ENCODE measurements around the gene OTUD3.
"Not testable (repeated sequence)": the region's sequence is repeated elsewhere in the genome, so short reads cannot be mapped to it uniquely, and the experiment has no call there.

OTUD3 gene

DNA sequence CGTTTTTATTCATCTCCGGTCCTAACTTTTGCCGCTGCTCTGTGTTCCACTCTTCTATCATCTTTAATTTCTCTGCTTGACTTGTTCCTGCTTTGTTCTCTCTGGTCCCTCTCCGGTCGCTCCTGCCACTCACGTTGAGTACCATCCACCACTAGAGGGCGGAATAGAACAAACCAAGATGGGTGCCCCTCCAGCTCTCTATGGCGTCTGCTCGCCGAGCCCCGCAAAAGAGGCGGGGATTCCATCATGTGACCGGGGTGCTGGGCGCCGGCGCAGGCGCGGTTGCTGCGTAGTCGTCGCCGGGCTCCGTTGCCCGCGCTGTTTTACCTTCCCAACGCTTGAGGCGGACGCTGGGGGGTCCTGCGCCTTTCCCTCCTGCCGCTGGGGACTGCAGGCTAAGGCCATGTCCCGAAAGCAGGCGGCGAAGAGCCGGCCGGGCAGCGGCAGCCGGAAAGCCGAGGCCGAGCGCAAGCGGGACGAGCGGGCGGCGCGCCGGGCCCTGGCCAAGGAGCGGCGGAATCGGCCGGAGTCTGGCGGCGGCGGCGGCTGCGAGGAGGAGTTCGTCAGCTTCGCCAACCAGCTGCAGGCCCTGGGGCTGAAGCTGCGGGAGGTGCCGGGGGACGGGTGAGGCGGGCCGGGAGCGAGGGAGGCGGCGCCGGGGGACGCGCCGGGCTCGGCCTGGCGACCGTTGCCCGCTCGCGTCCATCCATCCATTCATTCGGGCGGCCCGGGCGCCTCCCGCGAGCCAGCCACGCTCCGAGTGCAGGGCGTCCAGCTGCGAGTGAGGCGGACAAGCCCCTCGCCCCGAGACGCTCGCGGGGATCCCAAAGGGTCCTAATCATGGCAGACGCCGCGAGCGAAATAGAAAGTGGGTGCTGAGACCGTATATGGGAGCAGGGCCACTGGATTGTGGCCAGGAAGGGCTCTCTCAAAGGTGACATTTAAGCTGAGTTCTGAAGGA lies at the start of gene OTUD3:
Gene OTUD3, plus strand, starts transcription at position 285 of the 961 bp plus-strand sequence. Its CDS starts 119 bp downstream, at position 404.
- peak; percentile 99 for DNase-seq

- DNase-seq: no peak
Measured at GRCh38 chr1:19835578-19835977, 46.6 kb upstream of the OTUD3 start.

DNA sequence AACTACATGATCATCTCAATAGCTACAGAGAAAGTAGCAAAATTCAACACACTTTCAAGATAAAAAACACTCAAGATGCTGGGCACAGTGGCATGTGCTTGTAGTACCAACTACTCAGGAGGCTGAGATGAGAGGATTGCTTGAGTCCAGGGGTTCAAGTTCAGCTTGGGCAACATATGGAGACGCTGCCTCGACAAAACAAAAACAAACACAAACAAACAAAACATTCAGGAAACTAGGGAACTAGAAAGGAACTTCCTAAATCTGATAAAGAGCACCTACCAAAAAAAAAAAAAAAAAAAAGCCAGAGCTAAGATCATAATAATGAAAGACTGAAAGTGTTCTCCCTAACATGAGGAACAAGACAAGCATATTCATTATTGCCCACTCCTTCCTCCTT lies 44.3 kb upstream of the OTUD3 start:
- no peak for DNase-seq

GRCh38 chr1:19840228-19840627 lies 42.0 kb upstream of the OTUD3 start:
- no peak for DNase-seq

- no peak for DNase-seq
Measured at GRCh38 chr1:19844731-19845495, 37.3 kb upstream of the OTUD3 start.

DNA sequence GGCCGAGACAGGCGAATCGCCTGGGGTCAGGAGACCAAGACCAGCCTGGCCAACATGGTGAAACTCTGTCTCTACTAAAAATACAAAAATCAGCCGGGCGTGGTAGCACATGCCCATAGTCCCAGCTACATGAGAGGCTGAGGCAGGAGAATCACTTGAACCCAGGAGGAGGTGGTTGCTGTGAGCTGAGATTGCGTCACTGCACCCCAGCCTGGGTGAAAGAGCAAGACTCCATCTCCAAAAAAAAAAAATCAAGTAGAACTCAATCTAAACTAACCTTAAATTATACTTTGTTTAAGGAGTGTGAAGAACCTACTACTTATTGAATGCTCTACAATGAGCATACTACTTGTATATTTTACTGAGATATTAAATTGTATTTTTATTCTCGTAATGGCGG lies 36.6 kb upstream of the OTUD3 start:
- DNase-seq: no peak

- DNase-seq: no peak
Measured at GRCh38 chr1:19846338-19846737, 35.9 kb upstream of the OTUD3 start.

DNA sequence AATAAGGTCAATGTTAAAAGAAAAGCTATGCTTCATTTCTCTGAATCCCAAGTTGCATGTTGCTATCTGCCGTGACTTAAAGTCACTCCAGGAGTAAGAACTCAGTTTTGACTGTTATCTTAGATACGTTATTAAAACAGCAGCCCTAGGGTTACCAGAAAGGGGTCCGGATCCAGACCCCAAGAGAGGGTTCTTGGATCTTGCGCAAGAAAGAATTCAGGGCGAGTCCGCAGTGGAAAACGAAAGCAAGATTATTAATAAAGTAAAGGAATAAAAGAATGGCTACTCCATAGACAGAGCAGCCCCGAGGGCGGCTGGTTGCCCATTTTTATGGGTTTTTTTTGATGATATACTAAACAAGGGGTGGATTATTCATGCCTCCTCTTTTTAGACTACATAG lies 34.9 kb upstream of the OTUD3 start:
- not testable (repeated sequence) for DNase-seq

- DNase-seq: not testable (repeated sequence)
Measured at GRCh38 chr1:19849307-19849706, 32.9 kb upstream of the OTUD3 start.

DNA sequence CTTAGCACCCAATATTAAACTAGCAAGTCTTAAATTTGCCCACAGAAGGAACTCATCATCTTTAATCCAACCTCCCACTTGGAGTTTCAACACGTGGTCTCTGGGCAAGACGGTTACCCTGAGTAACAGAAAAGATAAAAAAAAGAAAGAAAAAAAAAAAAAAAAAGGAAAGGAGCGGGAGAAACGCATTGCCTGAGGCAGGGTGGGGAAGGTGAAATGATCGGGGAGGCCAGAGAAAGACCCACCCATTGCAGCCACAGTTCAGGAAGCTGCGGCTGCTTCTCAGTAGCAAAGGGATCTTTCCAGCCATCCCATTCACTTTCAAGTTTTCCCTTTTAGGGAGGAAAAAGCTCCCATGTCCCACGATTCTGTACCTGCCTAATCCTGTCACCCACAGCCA lies 32.0 kb upstream of the OTUD3 start:
- DNase-seq: no peak

GRCh38 chr1:19852036-19852435 lies 30.2 kb upstream of the OTUD3 start:
- DNase-seq: no peak

- no peak for DNase-seq
Measured at GRCh38 chr1:19854866-19855265, 27.3 kb upstream of the OTUD3 start.

GRCh38 chr1:19858893-19859292 lies 23.3 kb upstream of the OTUD3 start:
- no peak for DNase-seq

GRCh38 chr1:19859876-19860275 lies 22.3 kb upstream of the OTUD3 start:
- no peak for DNase-seq

DNA sequence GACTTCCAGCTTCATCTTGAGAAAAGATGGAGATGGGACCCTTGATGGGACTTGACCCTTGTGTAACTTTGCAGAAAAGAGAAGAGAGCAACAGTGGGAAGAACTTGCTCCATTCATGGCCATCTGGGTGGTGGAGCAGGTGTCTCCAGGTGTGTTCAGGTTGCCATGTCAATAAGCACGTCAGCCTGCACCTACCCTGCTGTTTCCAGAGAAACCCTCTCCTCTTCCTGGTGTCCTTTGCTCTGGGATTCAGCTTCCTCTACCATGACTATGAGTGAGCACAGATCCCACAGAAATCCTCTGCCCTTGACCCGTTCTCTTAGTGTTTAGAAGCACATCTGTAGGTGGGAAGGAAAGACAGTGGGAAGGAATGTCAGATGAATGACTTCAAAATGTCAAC lies 21.8 kb upstream of the OTUD3 start:
- DNase-seq: no peak

GRCh38 chr1:19861034-19861433 lies 21.2 kb upstream of the OTUD3 start:
- DNase-seq: no peak

GRCh38 chr1:19861842-19862530 lies 20.2 kb upstream of the OTUD3 start:
- DNase-seq: no peak

DNA sequence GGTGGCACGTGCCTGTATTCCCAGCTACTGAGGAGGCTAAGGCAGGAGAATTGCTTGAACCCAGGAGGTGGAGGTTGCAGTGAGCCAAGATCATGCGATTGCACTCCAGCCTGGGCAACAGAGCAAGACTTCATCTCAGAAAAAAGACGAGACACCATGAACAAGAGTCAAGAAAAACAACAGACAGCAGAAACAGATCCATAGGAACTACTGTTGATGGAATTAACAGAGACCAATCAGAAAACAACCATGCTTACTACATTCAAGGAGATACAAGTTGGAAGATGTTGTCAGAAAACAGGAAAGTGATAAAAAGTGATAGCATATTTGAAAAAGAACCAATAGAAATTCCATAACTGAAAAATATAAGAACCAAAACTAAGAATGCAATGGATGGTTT lies 19.3 kb upstream of the OTUD3 start:
- no peak for DNase-seq

DNA sequence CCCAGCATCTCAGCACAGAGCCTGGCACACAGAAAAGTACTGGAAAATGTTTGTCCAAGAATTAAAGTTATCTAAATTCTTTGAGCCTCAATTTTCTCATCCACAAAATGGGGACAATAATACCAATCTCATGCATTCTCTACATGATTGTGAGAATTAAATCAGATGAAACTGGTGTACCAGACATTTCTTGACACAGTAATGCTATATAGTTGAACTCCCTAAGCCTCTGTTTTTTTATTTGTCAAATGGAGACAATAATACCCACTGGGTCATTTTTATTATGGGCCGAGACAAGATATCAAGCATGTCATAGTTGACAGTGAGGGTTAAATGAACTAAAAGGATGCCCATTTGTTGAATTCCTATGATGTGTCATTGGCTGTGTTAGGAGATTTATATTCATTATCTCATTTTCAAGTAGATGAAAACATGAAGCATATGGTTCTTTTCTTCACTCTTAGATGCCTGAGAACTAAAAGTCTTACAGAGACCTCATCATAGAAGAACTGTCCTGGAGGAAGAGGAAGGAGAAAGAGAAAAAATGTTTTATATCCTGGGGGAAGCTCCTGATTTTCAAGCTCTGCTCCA lies 17.5 kb upstream of the OTUD3 start:
- DNase-seq: no peak

GRCh38 chr1:19866029-19866428 lies 16.2 kb upstream of the OTUD3 start:
- no peak for DNase-seq

DNA sequence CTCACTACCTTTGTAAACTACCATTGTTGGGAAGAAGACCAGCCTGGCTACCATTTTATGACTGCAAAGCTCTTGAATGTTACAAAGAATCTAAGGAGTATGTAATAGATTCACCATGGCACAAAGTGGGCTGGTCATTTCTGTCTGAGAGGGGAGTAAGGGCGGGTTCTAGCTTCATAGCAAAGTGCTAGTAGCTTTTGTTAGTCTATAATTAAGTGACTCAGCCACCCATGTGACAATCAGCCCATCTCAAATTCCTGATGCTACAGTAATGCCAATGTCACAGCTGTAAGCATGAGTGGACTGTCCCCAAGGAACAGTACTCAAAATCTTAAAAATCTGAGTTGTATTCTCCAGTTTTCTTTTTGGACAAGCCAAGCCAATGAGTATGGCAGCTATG lies 15.4 kb upstream of the OTUD3 start:
- no peak for DNase-seq

DNA sequence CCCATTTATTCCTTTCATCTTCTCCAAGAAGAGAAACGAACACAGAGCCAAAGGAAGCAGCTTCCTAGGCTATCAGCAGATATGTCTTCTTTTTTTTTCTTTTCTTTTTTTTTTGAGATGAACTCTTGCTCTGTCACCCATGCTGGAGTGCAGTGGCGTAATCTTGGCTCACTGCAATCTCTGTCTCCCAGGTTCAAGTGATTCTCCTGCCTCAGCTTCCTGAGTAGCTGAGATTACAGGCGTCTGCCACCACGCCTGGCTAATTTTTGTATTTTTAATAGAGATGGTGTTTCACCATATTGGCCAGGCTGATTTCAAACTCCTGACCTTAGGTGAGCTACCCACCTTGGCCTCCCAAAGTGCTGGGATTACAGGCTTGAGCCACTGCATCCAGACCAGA lies 13.6 kb upstream of the OTUD3 start:
- DNase-seq: not testable (repeated sequence)

GRCh38 chr1:19869453-19869852 lies 12.7 kb upstream of the OTUD3 start:
- DNase-seq: not testable (repeated sequence)

Measured in NCI-H1092 (cell line).